Stomach (tissue), 9 donors: ENCODE results near the gene BSG. TPM values are rescaled to one million over a fixed set of nuclear protein-coding genes. Genes with fewer than 3 reads are reported as not detected.

Source experiments
- DNase-seq, 2 donors: peaks; one replicate each; pipeline versions ENCODE4 v3.0.0 to v3.0.0-alpha.2; 2013 to 2019
- H3K27ac ChIP-seq, 5 donors: fragments of 200-600 bp in 4 of 5; sonication (generic) in 4 of 5; one replicate each; pipeline ENCODE4 v1.5.1; 2013 to 2019; ENCODE audit warnings: mild to moderate bottlenecking in 1 of 5, moderate library complexity in 1 of 5
- H3K27me3 ChIP-seq, 3 donors: fragments of 200-600 bp; sonication (generic); one replicate each; pipeline ENCODE4 v1.5.1; 2017 to 2019; ENCODE audit warnings: mixed run types in 1 of 3
- H3K36me3 ChIP-seq, 4 donors: fragments of 200-600 bp; sonication (generic); 1 replicate in 3 of 4; 2 replicates in 1 of 4; pipeline ENCODE4 v1.5.1; 2016 to 2019
- H3K4me1 ChIP-seq, 4 donors: fragments of 200-600 bp; sonication (generic); one replicate each; pipeline ENCODE4 v1.5.1; 2016 to 2019
- H3K4me3 ChIP-seq, 4 donors: fragments of 200-600 bp; sonication (generic) in 3 of 4; one replicate each; pipeline ENCODE4 v1.5.1; 2016 to 2019; ENCODE audit warnings: mild to moderate bottlenecking in 1 of 4
- H3K9me3 ChIP-seq, 4 donors: fragments of 200-600 bp; sonication (generic); one replicate each; pipeline ENCODE4 v1.5.1; 2016 to 2019
- EP300 ChIP-seq: sonication (generic); formaldehyde crosslinking; IDR thresholded peaks from one replicate; pipeline ENCODE4 v1.6.1; 2017; ENCODE audit warnings: antibody characterized with exemption
- POLR2A ChIP-seq, 4 donors: fragments of 450-650 bp; IDR thresholded peaks; one replicate each; pipeline ENCODE4 v1.6.1; 2016; ENCODE audit warnings: antibody characterized with exemption in 4 of 4, control low read depth in 2 of 4, mild to moderate bottlenecking in 1 of 4, moderate library complexity in 1 of 4
- POLR2AphosphoS5 ChIP-seq, 3 donors: sonication (generic); formaldehyde crosslinking; IDR thresholded peaks; one replicate each; pipeline ENCODE4 v1.6.1; 2016; ENCODE audit warnings: antibody characterized with exemption in 3 of 3
- WGBS, 5 donors: extraction: QIAGEN DNeasy Blood & Tissue Kit in 3 of 5; methylation state at CpG; one replicate each; pipeline versions ENCODE4 v1.1.5 to v1.1.7; 2013 to 2018; 5-methylcytosine and 5-hydroxymethylcytosine counted together
- intact Hi-C: fragments of 100-400 bp; cut with DNase I; formaldehyde crosslinking; loops from one replicate; pipeline ENCODE4 v1.15.1; 2023; ENCODE audit warnings: low total_unique reads
- polyA plus RNA-seq, 3 donors: library from polyadenylated mRNA; stranded (reverse); fragments of 200-250 nt; gene quantifications; one replicate each; pipeline ENCODE4 v1.2.3, GENCODE V29; 2013
- total RNA-seq, 5 donors: library from RNA; depleted of rRNA; stranded (reverse); fragments of >200 nt; gene quantifications; one replicate each; pipeline versions ENCODE4 v1.1.0 to v1.2.3, GENCODE V29; 2014 to 2016
- TF ChIP-seq, protein P1 (sequence below), 7 experiments: fragments of 450-650 bp in 4 of 7; fragments of 200-600 bp in 3 of 7; sonication (generic) in 3 of 7; IDR thresholded peaks; one replicate each; pipeline ENCODE4 v1.5.1; 2016 to 2019; ENCODE audit warnings: antibody characterized with exemption in 7 of 7, control low read depth in 2 of 7, mild to moderate bottlenecking in 1 of 7
- donor health status: healthy with polysubstance abuse.
- donor health status: Bipolar disorder and iron deficiency.
- donor health status: healthy.

Gene BSG
- total and polyA plus RNA-seq, 8 donors: 184 to 1,029 (median 331) TPM

- Histone ChIP-seq H3K9me3 (no peaks in the 10 kb centered on the region), H3K27ac (peak overlapping the region; percentile 92 to 94 (median 94)), H3K36me3 (peaks cover 4 to 7% (median 6%) of the 10 kb centered on the region in 4 donors), H3K4me3 (peak overlapping the region; percentile 92 to 99 (median 96)), H3K4me1 (peaks cover 39 to 65% (median 62%) of the 10 kb centered on the region in 4 donors), H3K27me3 (no peaks in the 10 kb centered on the region)
- DNase-seq: peak; percentile 57 to 83
- 0% methylated on average over 19 to 55 of the region's 55 CpGs; no CpG with 5 or more reads in 1 of the 5 donors for WGBS, 5 donors
- intact Hi-C loops: loop anchor here (10.0 kb wide), 1 partner anchor 62 kb away; the partner anchor contains the start of genes FGF22 and POLRMT
- TF ChIP-seq EP300 (no peak), POLR2AphosphoS5 (IDR thresholded peaks at IDR 0.05) (no peak), POLR2A (IDR thresholded peaks at IDR 0.05) (no peak)
- TF ChIP-seq, protein P1, sequence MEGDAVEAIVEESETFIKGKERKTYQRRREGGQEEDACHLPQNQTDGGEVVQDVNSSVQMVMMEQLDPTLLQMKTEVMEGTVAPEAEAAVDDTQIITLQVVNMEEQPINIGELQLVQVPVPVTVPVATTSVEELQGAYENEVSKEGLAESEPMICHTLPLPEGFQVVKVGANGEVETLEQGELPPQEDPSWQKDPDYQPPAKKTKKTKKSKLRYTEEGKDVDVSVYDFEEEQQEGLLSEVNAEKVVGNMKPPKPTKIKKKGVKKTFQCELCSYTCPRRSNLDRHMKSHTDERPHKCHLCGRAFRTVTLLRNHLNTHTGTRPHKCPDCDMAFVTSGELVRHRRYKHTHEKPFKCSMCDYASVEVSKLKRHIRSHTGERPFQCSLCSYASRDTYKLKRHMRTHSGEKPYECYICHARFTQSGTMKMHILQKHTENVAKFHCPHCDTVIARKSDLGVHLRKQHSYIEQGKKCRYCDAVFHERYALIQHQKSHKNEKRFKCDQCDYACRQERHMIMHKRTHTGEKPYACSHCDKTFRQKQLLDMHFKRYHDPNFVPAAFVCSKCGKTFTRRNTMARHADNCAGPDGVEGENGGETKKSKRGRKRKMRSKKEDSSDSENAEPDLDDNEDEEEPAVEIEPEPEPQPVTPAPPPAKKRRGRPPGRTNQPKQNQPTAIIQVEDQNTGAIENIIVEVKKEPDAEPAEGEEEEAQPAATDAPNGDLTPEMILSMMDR (IDR thresholded peaks at IDR 0.05): no peak
Observed at GRCh38 chr19:572743-573518, 535 bp downstream of the BSG start.

DNA sequence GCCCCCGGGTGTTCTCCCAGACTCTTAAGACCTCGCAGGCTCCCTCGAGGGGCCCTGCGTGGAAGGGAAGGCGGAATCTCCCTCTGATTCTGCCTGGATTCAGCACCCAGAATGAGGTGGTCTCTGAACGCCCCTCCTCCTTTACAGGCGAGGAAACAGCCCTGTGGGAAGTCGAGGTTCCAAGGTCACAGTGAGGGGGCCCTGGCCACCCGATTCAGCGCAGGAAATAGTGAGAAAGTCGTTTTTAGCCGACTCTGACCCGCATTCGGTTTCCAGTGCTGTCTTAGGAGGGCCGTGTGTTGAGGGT, 1.1 kb downstream of the BSG start:
- TF ChIP-seq EP300 (no peak), POLR2A (IDR thresholded peaks at IDR 0.05) (no peak), POLR2AphosphoS5 (IDR thresholded peaks at IDR 0.05) (no peak)
- TF ChIP-seq, protein P1 (IDR thresholded peaks at IDR 0.05): no peak
- Histone ChIP-seq H3K27ac (peak overlapping the region; percentile 92 to 94 (median 94)), H3K36me3 (peaks cover 4 to 12% (median 11%) of the 10 kb centered on the region in 4 donors), H3K4me1 (peaks cover 39 to 70% (median 65%) of the 10 kb centered on the region in 4 donors), H3K9me3 (no peaks in the 10 kb centered on the region), H3K4me3 (peak overlapping the region; percentile 92 to 99 (median 96)), H3K27me3 (no peaks in the 10 kb centered on the region)
- DNase-seq: no peak
- intact Hi-C loops: loop anchor here (10.0 kb wide), 1 partner anchor 61 kb away; the partner anchor contains the start of genes FGF22 and POLRMT
- 2 to 3% (median 2%) methylated on average over 13 to 15 of the region's 15 CpGs for WGBS, 5 donors

GRCh38 chr19:574658-575526, 2.5 kb downstream of the BSG start:
- intact Hi-C loops: loop anchor here (10.0 kb wide), 1 partner anchor 60 kb away; the partner anchor contains the start of genes FGF22 and POLRMT
- peaks cover 11 to 24% (median 24%) of the 10 kb centered on the region in 4 donors for H3K36me3 ChIP-seq
- H3K9me3 ChIP-seq: no peaks in the 10 kb centered on the region
- no peaks in the 10 kb centered on the region for H3K27me3 ChIP-seq
- WGBS, 5 donors: 17 to 36% (median 25%) methylated on average over 14 to 32 of the region's 32 CpGs
- H3K4me3 ChIP-seq: peak overlapping the region; percentile 35 to 98 (median 68)
- peaks cover 39 to 75% (median 68%) of the 10 kb centered on the region in 4 donors for H3K4me1 ChIP-seq
- TF ChIP-seq, protein P1 (IDR thresholded peaks at IDR 0.05): no peak
- no peak for TF ChIP-seq EP300
- TF ChIP-seq POLR2A (IDR thresholded peaks at IDR 0.05): no peak
- TF ChIP-seq POLR2AphosphoS5 (IDR thresholded peaks at IDR 0.05): peak in 1 of 3 donors; percentile 13
- peak overlapping the region; percentile 75 to 94 (median 93) for H3K27ac ChIP-seq
- peak; percentile 69 to 78 for DNase-seq
